GM19468 (cell line): Measurements from ENCODE around the gene OMP.
"Not testable (repeated sequence)": the region's sequence is repeated elsewhere in the genome, so short reads cannot be mapped to it uniquely, and the experiment has no call there.

Experiments
- ATAC-seq: cut with Tn5 transposase; IDR thresholded peaks from one replicate; pipeline ENCODE4 v1.9.1; 2021; ENCODE audit warnings: mild to moderate bottlenecking, moderate library complexity, moderate number of reproducible peaks; ENCODE audit not compliant: unreplicated experiment; ENCODE audit errors: extremely low read depth

Gene OMP

DNA sequence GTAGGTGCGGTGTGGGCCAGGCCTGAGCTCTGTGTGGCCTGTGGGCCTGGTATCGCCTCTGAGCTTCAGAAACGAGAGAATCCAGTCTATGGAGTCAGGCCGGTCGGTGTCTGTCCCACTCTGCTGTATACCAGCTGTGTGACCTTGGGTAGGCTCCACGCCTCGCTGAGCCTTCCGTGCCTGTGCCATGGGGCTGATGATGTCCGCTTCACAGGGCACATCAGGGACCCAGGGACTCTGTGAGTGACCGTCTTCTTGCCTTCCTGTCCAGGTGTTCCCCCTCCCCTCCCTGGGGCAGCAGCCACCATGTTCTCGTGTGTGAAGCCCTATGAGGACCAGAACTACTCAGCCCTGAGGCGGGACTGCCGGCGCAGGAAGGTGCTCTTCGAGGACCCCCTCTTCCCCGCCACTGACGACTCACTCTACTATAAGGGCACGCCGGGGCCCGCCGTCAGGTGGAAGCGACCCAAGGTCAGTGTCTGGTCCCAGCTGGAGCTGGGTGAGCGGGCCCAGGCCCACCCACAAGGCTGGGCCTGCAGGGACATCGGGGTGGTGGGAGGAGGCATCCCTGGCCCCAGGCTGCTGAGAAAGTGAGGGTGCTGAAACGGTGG is 18.0 kb upstream of the OMP start:
- ATAC-seq = no peak

DNA sequence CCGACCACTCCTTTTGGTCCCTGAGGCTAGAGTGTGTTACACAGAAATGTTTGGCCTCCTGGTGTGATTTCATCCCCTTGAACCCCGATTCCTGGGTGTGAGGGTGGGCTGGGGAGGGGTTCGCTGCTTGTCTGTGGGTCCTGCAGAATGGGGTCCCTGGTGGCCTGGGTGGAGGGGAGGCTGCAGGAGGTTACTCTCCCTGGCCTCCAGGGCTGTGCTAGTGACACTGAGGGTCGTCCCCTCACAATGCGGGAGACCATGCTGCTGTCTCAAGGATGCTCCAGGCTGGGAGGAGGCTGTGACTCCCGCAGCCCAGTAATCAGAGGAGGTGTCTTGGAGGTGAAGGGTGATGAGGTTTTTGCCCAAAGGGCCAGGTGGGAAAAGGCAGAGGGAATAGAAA is 17.0 kb upstream of the OMP start:
- ATAC-seq = no peak

DNA sequence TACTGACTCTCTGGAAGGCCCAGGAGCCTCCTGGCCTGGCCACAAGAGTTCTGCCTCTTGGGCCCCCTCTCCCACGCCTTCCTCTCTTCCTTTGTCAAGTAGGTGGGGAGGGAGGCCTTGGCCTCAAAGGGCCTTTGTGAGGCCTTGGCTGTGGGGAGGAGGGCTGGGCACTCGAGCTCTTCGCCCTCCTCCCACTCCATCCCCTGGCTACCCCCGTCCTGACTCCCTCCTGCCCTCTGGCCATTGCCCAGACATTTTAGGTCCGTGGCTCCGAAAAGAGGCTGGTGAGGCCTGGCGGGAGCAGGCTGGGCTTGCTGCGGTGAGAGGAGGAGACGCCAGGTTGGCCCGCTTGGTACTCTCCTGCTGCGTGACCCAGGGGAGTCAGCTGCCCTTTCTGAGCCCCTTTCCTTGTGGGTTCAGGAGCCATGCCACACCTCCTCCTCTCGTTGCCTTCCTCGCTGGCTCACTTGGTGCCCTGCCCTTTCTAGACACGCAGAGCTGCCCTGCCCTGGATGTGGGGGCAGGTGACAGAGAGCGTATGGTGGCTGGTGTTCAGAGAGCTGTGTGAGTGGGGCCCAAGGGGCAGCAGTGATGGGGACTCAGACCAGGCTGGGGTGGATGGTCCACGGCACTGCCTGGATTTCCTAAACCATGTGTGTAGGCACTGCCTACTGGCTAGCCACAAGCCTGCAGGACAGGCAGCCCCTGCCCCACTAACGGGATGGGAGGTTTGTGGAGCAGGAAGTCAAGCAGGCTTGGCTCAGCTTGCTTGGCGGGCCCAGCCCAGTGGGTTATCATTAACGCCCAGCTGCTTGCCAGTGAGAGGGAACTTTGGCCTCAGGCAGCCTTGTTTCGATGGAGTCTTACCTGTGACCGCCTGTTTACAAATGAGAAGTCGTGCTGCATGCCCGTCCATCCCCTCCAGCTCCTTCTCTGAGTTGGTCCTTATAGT is 15.8 kb upstream of the OMP start:
- no peak for ATAC-seq

DNA sequence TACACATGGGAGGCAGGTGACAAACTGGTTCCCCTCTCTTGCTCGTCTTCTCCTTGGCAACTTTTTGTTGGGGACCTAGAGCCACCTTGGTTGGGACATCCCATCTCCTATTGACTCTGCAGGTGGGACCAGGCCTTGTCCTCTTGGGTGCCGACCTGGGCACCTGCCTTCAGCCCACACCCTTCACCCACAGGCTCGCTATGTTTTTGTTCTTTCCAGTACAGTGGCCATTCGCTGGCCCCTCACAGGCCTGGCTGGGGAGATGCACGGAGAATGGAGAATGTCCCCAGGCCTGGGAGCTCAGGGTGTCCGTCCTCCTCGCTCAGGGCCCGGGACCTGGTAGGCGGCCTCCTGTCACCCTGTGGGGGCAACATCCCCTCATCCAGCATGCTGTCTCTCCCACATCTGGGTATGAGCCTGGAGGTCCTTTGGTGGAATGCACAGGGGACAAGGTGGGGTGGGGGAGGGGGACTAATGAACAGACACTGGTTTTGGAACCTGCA is 14.9 kb upstream of the OMP start:
- no peak for ATAC-seq

DNA sequence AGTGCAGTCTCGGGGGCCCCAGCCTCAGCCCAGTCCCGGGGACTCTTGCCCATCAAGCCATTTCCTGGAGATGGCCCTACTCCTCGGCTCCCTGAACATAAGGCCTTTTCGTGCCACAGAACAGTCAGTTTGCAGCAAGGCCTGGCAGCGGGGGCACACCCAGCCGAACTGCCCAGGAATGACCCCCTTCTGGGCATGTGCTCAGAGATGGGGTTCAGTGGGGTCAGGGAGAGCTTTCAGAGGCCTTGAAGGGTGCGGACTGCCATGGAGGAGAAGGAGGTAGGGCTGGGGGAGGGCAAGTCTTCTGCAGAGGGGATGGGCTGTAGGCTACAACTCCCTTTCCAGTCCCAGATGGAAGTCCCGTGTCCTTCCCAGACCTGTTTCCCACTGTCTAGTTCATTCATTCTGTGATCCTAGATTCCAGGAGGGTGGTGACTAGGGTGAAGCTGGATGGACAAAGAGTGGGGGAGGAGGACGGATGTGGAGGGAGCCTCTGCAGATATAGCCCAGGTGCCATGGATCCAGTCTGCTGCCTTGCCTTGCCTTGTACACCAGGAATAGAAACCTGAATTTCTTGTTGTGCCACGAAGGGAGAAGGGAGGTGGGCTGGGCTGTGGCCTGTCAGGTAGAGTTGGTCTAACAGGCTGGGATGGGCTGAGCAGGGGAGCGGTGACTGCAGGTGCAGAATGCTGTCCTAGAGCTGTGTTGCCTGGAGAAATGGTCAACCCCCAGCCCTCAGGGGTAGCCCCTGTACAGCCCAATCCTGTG is 14.2 kb upstream of the OMP start:
- ATAC-seq = no peak

DNA sequence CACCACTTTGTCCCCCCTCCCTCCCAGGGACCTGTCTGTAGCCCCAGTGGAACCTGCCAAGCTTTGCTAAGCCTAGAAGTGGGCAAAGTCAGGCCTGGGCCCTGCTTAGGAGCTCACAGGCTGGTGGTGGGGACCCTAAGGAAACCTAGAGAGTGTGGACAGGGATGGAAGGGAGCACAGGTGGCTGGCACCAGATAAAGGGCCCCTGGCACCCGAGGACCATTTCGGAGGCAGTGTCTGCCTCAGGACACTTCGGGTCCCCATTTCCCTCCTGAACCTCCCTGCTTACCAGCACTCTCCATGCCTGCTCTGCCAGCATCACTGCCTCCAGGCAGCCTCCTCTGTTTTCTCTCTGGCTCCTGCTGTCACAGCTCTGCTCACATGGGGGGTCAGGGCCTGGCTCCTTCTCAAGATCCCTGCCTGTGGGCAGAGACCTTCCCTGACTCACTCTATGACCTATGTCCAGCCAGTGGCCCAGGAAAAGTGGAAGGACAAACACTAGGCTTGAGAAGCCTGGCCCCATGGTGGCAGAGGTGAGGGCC is 13.6 kb upstream of the OMP start:
- no peak for ATAC-seq

DNA sequence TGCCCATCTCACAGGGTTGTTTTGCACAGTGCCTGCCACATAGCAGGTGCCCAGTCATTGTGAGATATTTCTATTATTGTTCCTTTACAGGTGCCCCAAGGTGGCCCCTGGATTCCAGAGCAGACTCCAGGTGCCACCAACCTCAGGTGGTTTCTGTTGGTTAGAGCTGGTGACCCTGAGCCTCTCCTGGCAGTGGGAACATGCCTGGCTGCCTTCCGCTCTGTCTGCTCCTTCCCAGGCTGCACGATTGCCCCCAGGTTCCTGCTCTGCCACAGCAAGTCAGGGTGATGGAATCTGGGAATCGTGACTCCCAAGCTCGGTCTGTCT is 12.6 kb upstream of the OMP start:
- no peak for ATAC-seq

DNA sequence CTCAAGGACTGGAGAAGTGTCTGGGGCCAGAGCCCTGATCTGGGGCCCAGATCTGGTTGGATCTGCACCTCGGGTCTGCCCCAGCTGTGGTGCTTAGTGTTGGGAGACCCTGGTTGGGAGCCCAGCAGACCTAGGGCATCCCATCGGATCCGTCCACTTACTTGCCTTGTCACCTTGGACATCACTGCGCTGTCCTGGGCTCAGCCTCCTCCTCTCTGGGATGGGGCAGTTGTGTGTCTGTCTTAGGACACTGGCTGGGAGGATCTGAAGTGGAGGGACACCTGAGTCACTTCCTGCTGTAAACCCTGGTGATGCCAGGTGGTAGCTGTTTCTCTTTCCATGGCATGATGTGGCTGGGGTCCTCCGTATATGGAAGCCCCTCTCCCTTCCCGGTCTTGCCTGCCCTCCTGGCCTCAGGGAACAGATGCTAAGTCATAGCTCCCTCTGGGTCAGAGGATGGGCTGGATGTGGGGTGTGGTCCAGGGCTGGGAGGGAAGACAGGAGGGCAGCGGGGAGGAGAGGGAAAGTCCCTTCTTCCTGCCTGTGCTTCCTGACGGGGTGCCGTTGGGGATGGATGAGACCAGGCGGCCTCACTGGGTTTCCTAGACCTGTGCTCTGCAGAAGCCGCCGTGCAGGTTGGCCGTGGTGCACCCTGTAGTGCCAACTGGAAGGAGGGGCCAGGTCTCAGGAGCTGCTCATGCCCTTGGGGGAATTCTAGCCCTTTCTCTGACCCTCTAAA is 12.1 kb upstream of the OMP start:
- ATAC-seq = no peak

DNA sequence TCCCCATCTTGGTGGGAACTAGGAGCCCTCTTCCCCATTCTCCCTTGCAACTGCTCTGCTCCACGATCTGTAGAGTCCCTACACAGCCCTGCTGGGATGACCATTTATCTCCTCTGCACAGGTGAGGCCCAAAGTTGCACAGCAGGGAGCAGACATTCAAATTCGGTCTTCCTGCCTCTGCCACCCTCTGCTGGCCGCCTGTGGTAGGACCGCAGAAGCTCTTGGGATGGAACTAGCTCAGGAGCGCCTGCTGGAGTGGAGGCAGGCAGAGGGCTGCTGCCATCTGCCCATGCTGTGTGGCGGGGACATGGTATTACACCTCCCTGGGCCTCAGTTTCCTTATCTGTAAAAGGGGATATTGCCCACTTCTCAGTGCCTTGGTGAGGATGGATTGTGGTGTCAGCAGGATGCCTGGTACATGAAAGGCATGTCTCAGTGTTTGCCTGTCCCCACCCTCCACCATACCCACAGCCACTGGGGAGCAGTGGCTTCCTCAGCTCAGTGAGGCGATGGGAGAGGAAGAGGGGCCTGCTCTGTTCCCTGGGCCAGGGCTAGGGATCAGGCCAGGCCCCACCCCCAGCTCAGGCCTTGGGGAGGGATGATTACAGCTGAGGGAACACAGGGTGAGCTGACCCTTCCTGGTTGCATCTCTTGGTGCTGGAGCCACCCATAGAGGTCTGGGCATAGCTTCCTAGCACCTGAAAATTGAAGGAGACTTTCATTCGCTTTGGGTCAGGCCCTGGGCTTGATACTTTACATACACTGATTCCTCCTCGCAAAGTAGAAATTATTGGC is 11.3 kb upstream of the OMP start:
- peak; percentile 31 for ATAC-seq

DNA sequence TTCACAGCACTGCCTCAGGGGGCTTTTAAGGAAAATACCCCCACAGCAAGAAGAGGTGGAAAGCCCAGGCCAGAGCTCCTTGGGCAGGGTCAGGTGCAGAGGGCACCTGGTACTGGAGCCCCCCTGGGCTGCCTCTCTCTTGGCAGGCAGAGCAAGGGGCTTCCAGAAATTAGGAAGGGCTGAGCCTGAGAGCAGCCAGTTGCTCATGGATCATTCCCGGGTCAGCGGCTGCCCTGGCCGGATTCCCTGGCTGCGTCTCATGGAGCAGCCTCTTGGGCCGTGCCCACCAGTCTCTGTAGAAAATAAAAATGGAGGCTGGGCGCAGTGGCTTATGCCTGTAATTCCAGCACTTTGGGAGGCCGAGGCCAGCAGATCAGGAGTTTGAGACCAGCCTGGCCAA is 10.3 kb upstream of the OMP start:
- ATAC-seq = no peak

DNA sequence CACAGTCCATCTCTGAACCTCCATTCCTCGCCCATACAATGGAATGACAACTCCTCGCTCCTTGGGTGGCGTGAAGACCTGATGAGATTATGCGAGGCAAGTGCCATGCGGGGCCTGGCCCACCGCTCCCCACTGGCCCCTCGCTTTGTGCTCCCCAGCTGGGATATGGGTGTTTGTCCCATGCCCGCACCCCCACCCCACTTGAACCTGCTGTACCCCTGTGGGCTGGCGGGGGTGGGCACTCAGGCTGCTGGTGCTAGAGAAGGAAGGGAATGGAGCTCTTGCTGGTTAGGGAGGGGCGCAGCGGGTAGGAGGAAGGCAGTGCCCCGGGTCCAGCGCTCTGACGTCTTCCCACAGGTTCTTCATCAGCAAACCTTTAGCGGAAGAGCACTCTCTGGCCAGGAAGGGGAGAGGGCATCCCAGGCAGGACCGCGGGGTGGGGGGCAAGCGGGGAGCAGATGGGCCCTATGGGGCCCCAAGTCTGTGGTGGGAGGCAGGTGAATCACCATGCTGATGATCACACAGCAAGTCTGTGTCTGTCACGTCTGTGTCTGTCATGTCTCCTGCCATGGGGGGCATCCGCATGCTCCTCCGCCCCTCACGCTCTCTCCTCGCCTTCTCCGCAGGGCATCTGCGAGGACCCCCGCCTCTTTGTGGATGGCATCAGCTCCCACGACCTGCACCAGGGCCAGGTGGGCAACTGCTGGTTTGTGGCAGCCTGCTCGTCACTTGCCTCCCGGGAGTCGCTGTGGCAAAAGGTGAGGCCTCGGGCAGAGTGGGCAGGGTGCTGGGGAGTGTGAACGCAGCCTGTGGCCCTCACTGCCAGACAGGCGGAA is 9.4 kb upstream of the OMP start:
- ATAC-seq = no peak

DNA sequence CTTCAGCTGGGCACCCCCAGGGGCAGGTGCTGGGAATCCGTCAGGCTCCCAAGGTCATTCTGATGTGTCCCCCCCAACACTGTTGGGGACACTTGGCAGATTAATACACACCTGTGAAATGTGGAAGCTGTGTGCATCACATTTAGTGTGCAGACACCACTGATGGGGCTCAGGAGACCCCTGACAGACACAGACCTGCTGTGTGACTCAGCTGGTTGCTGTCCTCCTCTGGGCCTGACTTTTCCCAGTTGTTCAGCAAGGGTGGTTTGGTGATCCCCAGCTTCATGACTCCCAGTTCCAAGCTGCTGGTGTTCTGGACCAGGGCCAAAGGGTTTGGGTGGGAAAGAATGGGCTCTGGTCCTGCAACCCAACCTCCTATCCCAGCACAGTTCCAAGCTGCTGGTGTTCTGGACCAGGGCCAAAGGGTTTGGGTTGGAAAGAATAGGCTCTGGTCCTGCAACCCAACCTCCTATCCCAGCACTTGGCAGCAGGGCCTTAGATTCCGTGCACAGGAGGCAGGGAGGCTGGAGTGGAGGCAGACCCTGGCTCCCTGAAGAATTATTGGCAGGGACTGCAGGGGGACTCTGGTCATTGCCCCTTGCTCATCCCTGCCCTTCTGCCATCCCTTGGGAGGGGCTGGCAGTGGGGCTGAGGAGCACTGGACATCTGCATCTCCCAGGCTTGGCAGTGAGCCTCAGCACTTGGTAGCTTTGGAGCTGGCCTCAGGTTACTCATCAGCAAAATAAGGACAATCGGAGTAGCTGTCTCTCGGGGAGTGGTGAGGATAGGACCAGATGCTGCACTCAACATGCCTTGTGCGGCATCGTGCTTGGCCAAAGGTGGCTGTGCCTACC is 8.4 kb upstream of the OMP start:
- no peak for ATAC-seq

DNA sequence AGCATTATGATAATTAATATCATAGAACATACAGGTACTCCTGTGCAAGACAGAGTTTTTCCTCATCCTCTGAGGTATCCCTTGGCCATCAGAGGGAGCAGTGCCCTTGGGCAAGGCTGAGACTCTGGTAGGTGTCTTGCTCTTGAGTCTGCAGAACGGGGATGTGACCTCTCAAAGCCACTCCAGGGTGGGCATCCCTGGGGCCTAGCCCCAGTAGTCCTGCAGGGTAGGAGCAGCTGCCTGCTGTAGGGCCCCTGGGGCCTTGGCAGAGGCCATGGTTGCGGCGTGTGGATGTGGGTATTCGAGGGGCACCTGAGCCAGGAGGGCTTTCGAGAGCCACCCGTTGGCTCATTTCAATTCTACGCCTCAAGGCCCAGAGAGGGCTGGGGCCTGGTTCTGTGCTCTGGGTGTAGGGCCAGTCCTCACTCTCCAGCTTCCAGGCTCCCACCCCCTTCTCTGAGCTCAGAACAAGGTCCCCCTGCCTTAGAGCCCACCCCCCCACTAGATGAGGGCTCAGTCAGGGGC is 7.7 kb upstream of the OMP start:
- no peak for ATAC-seq

DNA sequence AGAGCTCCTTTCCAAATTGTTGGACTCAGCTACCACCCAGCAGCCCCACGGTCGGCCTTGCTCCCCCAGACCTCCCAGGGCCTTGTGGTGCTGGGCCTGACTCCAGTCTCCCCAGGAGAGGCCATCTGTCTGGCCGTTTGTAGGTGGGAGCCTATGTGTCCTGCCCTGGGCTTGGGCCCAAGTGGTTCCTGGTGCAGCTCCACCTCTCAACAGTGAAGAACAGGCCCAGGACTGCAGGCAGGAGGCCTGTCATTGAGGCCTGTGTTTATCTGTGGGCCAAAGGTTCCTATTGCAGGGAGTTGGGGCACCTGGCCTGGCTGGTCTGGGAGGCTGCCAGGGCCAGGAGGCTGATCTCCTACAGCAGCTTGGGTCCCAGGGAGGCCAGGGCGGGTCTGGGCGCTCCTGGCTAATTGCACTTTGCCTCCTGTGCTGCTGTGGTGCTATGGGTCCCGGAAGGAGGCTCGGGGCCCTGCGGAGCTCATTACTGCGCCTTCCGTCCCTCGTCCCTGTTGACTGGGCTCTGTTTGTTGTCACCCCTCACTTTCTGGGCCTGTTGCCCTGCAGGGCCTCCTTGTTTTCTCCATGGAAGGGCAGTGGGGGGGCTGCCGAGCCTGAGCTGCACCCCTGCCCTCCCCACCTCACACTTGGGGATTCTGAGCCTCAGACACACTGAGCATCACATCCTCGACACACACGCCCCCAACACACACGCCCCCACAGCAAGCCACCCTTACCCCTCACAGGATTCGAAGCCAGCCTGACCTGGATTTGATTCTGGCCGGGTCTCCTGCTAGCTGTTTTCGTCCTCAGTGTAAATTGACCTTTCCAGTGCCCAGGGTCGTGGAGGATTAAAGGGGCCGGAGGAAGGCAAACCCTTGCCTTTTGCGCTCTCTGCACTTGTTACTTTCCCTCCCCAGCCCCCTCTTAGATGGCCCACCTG is 6.8 kb upstream of the OMP start:
- no peak for ATAC-seq

DNA sequence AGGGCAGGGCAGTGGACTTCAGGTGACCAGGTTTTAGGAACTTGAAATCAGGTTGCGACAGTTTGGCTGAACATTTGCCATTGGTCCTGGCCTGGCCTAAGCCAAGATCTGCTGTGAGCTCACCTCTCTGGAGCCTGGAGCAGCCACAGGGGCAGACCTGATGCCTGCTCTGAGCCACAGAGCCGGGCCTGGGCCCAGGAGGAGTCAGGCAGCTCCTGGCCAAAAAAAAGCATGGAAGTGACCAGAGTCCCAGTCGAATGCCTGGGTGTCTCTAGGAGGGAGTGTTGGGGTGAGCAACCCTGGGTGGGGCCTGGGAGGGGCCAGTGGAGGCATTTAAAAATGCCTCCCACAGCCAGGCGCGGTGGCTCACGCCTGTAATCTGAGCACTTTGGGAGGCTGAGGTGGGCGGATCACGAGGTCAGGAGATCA is 6.0 kb upstream of the OMP start:
- no peak for ATAC-seq

DNA sequence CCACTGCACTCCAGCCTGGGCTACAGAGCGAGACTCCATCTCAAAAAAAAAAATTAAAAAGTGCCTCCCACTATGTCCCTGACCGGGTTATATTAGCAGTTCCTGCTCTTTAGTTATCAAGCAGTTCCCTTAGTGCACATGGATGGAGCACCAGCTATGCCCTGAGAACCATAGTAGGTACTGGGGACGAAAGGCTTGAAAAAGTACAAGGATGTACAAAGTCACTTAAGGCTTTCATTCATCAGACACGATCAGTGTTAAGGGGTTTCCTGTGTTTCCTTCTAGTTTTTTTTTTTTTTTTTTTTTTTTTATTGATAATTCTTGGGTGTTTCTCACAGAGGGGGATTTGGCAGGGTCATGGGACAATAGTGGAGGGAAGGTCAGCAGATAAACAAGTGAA is 5.5 kb upstream of the OMP start:
- ATAC-seq = not testable (repeated sequence)
